ENCODE measurements around the gene C3.

C3 gene

GRCh38 chr19:6760606-6761005 lies 40.2 kb upstream of the C3 start:
- no peak for TF ChIP-seq CTCF (IDR thresholded peaks at IDR 0.05; ENCODE audit: poor library complexity, severe bottlenecking)
- peaks cover 95% of the 10 kb centered on the region for H3K36me3 ChIP-seq (ENCODE audit: low read depth)
- no peak overlapping the region for H3K4me3 ChIP-seq (ENCODE audit: severe bottlenecking)
- no peak for DNase-seq (ENCODE audit: low spot score)
- H3K27ac ChIP-seq (ENCODE audit: poor library complexity, severe bottlenecking): no peak overlapping the region
- H3K4me1 ChIP-seq (ENCODE audit: insufficient read depth, poor library complexity, severe bottlenecking): peaks cover 7% of the 10 kb centered on the region
- no peak for ATAC-seq (ENCODE audit: low read depth)
- H3K27me3 ChIP-seq (ENCODE audit: insufficient read depth, poor library complexity, severe bottlenecking): no peaks in the 10 kb centered on the region
- no peaks in the 10 kb centered on the region for H3K9me3 ChIP-seq (ENCODE audit: severe bottlenecking)

- DNase-seq (ENCODE audit: low spot score) (no peak), ATAC-seq (ENCODE audit: low read depth) (no peak)
- H3K36me3 ChIP-seq (ENCODE audit: low read depth): peaks cover 93% of the 10 kb centered on the region
Measured at GRCh38 chr19:6754653-6755463, 34.4 kb upstream of the C3 start.

GRCh38 chr19:6754136-6754535 lies 33.7 kb upstream of the C3 start:
- H3K9me3 ChIP-seq (ENCODE audit: severe bottlenecking): no peaks in the 10 kb centered on the region
- H3K27ac ChIP-seq (ENCODE audit: poor library complexity, severe bottlenecking): no peak overlapping the region
- ATAC-seq (ENCODE audit: low read depth) (no peak), DNase-seq (ENCODE audit: low spot score) (no peak)
- H3K4me3 ChIP-seq (ENCODE audit: severe bottlenecking): no peak overlapping the region
- H3K36me3 ChIP-seq (ENCODE audit: low read depth): peaks cover 92% of the 10 kb centered on the region
- TF ChIP-seq CTCF (IDR thresholded peaks at IDR 0.05; ENCODE audit: poor library complexity, severe bottlenecking): no peak
- no peaks in the 10 kb centered on the region for H3K4me1 ChIP-seq (ENCODE audit: insufficient read depth, poor library complexity, severe bottlenecking)
- H3K27me3 ChIP-seq (ENCODE audit: insufficient read depth, poor library complexity, severe bottlenecking): no peaks in the 10 kb centered on the region

More at GRCh38 chr19:6754653-6755463, 34.4 kb upstream of the C3 start:
- no peaks in the 10 kb centered on the region for H3K9me3 ChIP-seq (ENCODE audit: severe bottlenecking)
- H3K4me1 ChIP-seq (ENCODE audit: insufficient read depth, poor library complexity, severe bottlenecking): no peaks in the 10 kb centered on the region
- H3K27me3 ChIP-seq (ENCODE audit: insufficient read depth, poor library complexity, severe bottlenecking): no peaks in the 10 kb centered on the region
- no peak overlapping the region for H3K4me3 ChIP-seq (ENCODE audit: severe bottlenecking)
- H3K27ac ChIP-seq (ENCODE audit: poor library complexity, severe bottlenecking): no peak overlapping the region
- TF ChIP-seq CTCF (IDR thresholded peaks at IDR 0.05; ENCODE audit: poor library complexity, severe bottlenecking): no peak

- TF ChIP-seq CTCF (IDR thresholded peaks at IDR 0.05; ENCODE audit: poor library complexity, severe bottlenecking): no peak
- no peak overlapping the region for H3K27ac ChIP-seq (ENCODE audit: poor library complexity, severe bottlenecking)
Measured at GRCh38 chr19:6753178-6754031, 33.0 kb upstream of the C3 start.

More at GRCh38 chr19:6753178-6754031, 33.0 kb upstream of the C3 start:
- H3K27me3 ChIP-seq (ENCODE audit: insufficient read depth, poor library complexity, severe bottlenecking): no peaks in the 10 kb centered on the region
- ATAC-seq (ENCODE audit: low read depth) (peak; percentile 76), DNase-seq (ENCODE audit: low spot score) (no peak)
- H3K4me3 ChIP-seq (ENCODE audit: severe bottlenecking): no peak overlapping the region
- peaks cover 92% of the 10 kb centered on the region for H3K36me3 ChIP-seq (ENCODE audit: low read depth)
- no peaks in the 10 kb centered on the region for H3K4me1 ChIP-seq (ENCODE audit: insufficient read depth, poor library complexity, severe bottlenecking)
- no peaks in the 10 kb centered on the region for H3K9me3 ChIP-seq (ENCODE audit: severe bottlenecking)

Measured in RWPE2 (cell line).